ENCODE results near the gene HRAS.

HRAS gene

DNA sequence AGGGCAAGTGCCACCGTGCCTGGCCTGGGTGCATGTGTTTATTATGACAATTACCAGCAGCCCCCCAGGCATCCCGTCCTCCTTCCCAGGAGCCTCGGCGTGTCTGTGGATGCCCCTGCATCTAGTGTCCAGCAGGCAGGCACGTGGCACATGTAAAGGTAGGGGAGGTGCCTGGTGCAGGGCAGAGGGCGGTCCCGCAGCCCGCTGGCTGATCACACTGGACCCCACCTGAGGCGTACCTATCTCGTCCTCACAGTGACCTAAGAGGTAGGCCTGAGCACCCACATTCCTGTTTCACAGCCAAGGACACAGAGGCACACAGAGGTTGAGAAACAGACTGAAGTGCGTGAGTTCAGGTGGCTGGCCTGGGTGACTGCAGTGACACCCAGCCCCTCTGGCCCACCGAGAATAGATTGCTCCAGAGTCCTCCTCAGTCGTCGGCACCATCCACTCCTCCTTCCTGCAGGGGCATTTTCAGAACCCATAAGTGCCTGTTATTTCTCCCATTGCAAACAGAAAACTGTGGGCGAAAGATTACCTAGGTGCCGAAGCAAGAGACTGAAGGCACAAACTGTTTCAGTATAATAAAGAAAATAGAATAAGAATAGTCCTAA is 37.9 kb upstream of the HRAS start:
- Histone ChIP-seq H3K79me2 (ENCODE audit: control insufficient read depth, low read length) (peaks cover 21% of the 10 kb centered on the region), H3K27me3 (ENCODE audit: control insufficient read depth, low read length) (peaks cover 10% of the 10 kb centered on the region), H3K36me3 (ENCODE audit: control insufficient read depth, low read length) (peaks cover 15% of the 10 kb centered on the region), H4K20me1 (ENCODE audit: control insufficient read depth, insufficient read depth, low read depth, low read length) (peaks cover 11% of the 10 kb centered on the region), H3F3A (ENCODE audit: control insufficient read depth, insufficient read depth) (no peaks in the 10 kb centered on the region), H3K9me2 (replicated peaks; ENCODE audit: control insufficient read depth, low read length) (no peaks in the 10 kb centered on the region), H3K4me2 (ENCODE audit: low read length) (no peak overlapping the region), H3K4me3 (ENCODE audit: low read length) (no peak overlapping the region), H3K4me1 (ENCODE audit: control insufficient read depth, low read length) (peaks cover 35% of the 10 kb centered on the region), H3K27ac (ENCODE audit: low read depth, low read length) (no peak overlapping the region), H3K9me3 (ENCODE audit: control insufficient read depth, insufficient read depth, low read length) (no peaks in the 10 kb centered on the region)
- TF ChIP-seq, protein P1, sequence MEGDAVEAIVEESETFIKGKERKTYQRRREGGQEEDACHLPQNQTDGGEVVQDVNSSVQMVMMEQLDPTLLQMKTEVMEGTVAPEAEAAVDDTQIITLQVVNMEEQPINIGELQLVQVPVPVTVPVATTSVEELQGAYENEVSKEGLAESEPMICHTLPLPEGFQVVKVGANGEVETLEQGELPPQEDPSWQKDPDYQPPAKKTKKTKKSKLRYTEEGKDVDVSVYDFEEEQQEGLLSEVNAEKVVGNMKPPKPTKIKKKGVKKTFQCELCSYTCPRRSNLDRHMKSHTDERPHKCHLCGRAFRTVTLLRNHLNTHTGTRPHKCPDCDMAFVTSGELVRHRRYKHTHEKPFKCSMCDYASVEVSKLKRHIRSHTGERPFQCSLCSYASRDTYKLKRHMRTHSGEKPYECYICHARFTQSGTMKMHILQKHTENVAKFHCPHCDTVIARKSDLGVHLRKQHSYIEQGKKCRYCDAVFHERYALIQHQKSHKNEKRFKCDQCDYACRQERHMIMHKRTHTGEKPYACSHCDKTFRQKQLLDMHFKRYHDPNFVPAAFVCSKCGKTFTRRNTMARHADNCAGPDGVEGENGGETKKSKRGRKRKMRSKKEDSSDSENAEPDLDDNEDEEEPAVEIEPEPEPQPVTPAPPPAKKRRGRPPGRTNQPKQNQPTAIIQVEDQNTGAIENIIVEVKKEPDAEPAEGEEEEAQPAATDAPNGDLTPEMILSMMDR (IDR thresholded peaks at IDR 0.05; ENCODE audit: low read depth, low read length, poor library complexity, severe bottlenecking): no peak
- TF ChIP-seq EZH2phosphoT487 (IDR thresholded peaks at IDR 0.05; ENCODE audit: borderline replicate concordance, low read length): no peak

DNA sequence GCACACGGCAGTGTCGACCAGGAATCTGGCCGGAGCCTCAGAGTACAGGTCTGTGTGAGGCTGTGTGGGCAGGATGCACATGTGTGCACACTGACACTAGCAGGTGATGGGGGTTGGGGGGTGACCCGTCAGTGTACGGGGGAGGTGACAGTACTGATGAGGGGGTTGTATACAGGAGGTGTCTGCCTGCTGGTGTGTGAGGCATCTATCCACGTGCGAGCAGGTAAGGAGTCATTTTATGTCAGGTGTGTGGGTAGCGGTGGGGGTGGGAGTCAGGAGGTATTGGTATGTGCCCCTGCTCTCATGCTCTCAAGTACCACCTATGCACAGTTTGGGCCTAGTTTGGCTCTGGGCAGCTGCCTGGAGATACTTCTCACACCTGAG is 36.4 kb upstream of the HRAS start:
- Histone ChIP-seq H3K27me3 (ENCODE audit: control insufficient read depth, low read length) (peaks cover 10% of the 10 kb centered on the region), H3K4me2 (ENCODE audit: low read length) (no peak overlapping the region), H3K4me1 (ENCODE audit: control insufficient read depth, low read length) (peaks cover 35% of the 10 kb centered on the region), H3K9me3 (ENCODE audit: control insufficient read depth, insufficient read depth, low read length) (no peaks in the 10 kb centered on the region), H3K4me3 (ENCODE audit: low read length) (no peak overlapping the region), H4K20me1 (ENCODE audit: control insufficient read depth, insufficient read depth, low read depth, low read length) (no peaks in the 10 kb centered on the region; the same call in 1 of the 2 replicates), H3K27ac (ENCODE audit: low read depth, low read length) (no peak overlapping the region), H3K36me3 (ENCODE audit: control insufficient read depth, low read length) (peaks cover 12% of the 10 kb centered on the region), H3K79me2 (ENCODE audit: control insufficient read depth, low read length) (peaks cover 17% of the 10 kb centered on the region), H3K9me2 (replicated peaks; ENCODE audit: control insufficient read depth, low read length) (no peaks in the 10 kb centered on the region), H3F3A (ENCODE audit: control insufficient read depth, insufficient read depth) (no peaks in the 10 kb centered on the region)
- no peak for TF ChIP-seq EZH2phosphoT487 (IDR thresholded peaks at IDR 0.05; ENCODE audit: borderline replicate concordance, low read length)
- TF ChIP-seq, protein P1 (IDR thresholded peaks at IDR 0.05; ENCODE audit: low read depth, low read length, poor library complexity, severe bottlenecking): no peak

DNA sequence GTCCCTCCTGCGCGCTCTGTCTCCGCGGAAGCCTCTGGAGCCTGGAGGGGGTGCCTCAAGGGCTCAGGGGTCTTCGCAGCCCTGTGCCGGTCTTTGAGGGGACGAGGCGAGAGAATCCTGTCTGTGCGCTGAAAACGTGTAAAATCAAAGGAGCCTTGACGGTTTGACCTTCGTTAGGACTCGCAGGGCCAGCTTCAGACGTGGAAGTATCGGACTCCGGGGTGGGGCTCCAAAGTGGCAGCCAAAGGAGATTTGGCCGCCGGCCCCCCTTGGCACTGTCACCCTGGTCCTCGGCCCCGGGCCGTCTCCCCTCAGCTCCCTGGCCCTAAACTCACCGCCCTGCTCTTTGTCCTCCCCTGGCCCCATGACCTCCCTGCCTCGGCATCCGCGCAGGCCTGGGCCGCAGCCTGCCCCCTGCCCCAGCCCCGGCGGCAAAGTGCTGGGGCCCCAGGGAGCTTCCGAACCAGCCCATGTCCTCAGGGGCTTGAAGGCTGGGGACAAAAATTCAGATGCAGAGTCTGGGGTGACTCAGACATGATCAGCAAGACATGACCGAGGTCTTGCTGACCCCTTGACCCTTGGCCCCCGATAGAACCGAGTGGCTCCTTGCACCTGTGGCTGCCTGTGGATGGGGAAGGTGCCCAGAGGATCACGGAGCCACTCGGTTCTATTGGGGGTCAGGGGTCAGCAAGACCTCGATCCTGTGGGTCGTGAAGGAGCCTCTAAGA is 33.9 kb upstream of the HRAS start:
- Histone ChIP-seq H3F3A (ENCODE audit: control insufficient read depth, insufficient read depth) (no peaks in the 10 kb centered on the region), H3K4me2 (ENCODE audit: low read length) (peak overlapping the region; percentile 70), H3K79me2 (ENCODE audit: control insufficient read depth, low read length) (peaks cover 10% of the 10 kb centered on the region), H3K27ac (ENCODE audit: low read depth, low read length) (no peak overlapping the region), H3K36me3 (ENCODE audit: control insufficient read depth, low read length) (peaks cover 15% of the 10 kb centered on the region), H3K4me1 (ENCODE audit: control insufficient read depth, low read length) (peaks cover 22% of the 10 kb centered on the region), H3K27me3 (ENCODE audit: control insufficient read depth, low read length) (0 out of 2 replicates have a peak, but pooled peaks cover 2% of the 10 kb centered on the region), H3K4me3 (ENCODE audit: low read length) (peak overlapping the region; percentile 72), H3K9me3 (ENCODE audit: control insufficient read depth, insufficient read depth, low read length) (no peaks in the 10 kb centered on the region), H3K9me2 (replicated peaks; ENCODE audit: control insufficient read depth, low read length) (no peaks in the 10 kb centered on the region), H4K20me1 (ENCODE audit: control insufficient read depth, insufficient read depth, low read depth, low read length) (no peaks in the 10 kb centered on the region)
- TF ChIP-seq EZH2phosphoT487 (IDR thresholded peaks at IDR 0.05; ENCODE audit: borderline replicate concordance, low read length): no peak
- TF ChIP-seq, protein P1 (IDR thresholded peaks at IDR 0.05; ENCODE audit: low read depth, low read length, poor library complexity, severe bottlenecking): no peak

Measured in DOHH2 (cell line).